K562 (cell line): ENCODE data around the gene MSTN. TPM values are rescaled to one million over a fixed set of nuclear protein-coding genes. Genes with fewer than 3 reads are reported as not detected.
A peak's percentile ranks its signal among the peaks of the same experiment; 100 is the strongest.

Experiments used
- ATAC-seq: fragments of 200-7000 bp; cut with Tn5 transposase; 3 replicates; pipeline ENCODE4 v1.9.1; 2020; ENCODE audit warnings: moderate library complexity
- BruUV-seq: library from RNA; stranded (reverse); fragments of 400-500 nt; replicated peaks from 2 replicates; lab custom pipeline; 2021; lab: Mats Ljungman, UMichigan
- CTCF ChIA-PET: fragments of 300-600 bp; formaldehyde crosslinking; extraction: SDS; loops from one replicate; lab custom pipeline; 2021; ENCODE audit warnings: low intra/inter-chr PET ratio; lab: Yijun Ruan, JAX
- POLR2A ChIA-PET: fragments of 300-600, 350-650 bp; sonication (Branson Sonifier 250); formaldehyde crosslinking; extraction: SDS; loops from one replicate; lab custom pipeline; 2021; ENCODE audit warnings: antibody characterized with exemption, inconsistent platforms; lab: Yijun Ruan, JAX
- DNase-seq, 4 experiments: peaks; one replicate each; pipeline versions ENCODE4 v3.0.0 to v3.0.0-alpha.2; 2011 to 2018; ENCODE audit warnings: low spot score in 3 of 4, mixed read lengths in 3 of 4; ENCODE audit errors: extremely low read depth in 1 of 4
- FAIRE-seq: peaks from 2 replicates; lab custom pipeline; 2011; peaks lifted over from hg19 to GRCh38; lab: Jason Lieb, UNC
- H2AFZ ChIP-seq: 2 replicates; pipeline ENCODE4 v1.6.0; 2011; ENCODE audit warnings: low read depth, low read length, control low read depth, inconsistent platforms
- H3K27ac ChIP-seq: fragments of 200-600 bp; 3 replicates; pipeline ENCODE4 v1.8.0; 2011; ENCODE audit warnings: low read depth, mild to moderate bottlenecking, control low read depth, inconsistent platforms, low read length, moderate library complexity, mixed read lengths; ENCODE audit errors: extremely low read depth
- H3K27me3 ChIP-seq, 2 experiments: fragments of 300-600 bp in 1 of 2; 2 replicates in 1 of 2; 3 replicates in 1 of 2; pipeline versions ENCODE4 v1.6.0 to v1.8.0; 2011; ENCODE audit warnings: inconsistent platforms in 2 of 2, low read length in 2 of 2, mild to moderate bottlenecking in 1 of 2, mixed read lengths in 1 of 2, moderate library complexity in 1 of 2; ENCODE audit not compliant: control insufficient read depth in 2 of 2, insufficient read depth in 2 of 2
- H3K36me3 ChIP-seq: fragments of 300-600 bp; 3 replicates; pipeline ENCODE4 v1.8.0; 2011; ENCODE audit warnings: mild to moderate bottlenecking, low read length, inconsistent platforms; ENCODE audit not compliant: control insufficient read depth, insufficient read depth
- H3K4me1 ChIP-seq, 2 experiments: fragments of 200-600 bp in 1 of 2; replicated peaks in 1 of 2; 2 replicates in 1 of 2; 3 replicates in 1 of 2; pipeline versions ENCODE4 v1.5.1 to v1.8.0; 2011; ENCODE audit warnings: inconsistent platforms in 2 of 2, low read length in 2 of 2, mild to moderate bottlenecking in 1 of 2, mixed read lengths in 1 of 2, moderate library complexity in 1 of 2; ENCODE audit not compliant: control insufficient read depth in 2 of 2, insufficient read depth in 2 of 2
- H3K4me2 ChIP-seq: 2 replicates; pipeline ENCODE4 v1.6.1; 2011; ENCODE audit warnings: low read length, control low read depth, inconsistent platforms, mixed read lengths; ENCODE audit not compliant: insufficient read depth
- H3K4me3 ChIP-seq: fragments of 200-600 bp; sonication (generic), shearing (Covaris generic); 2 replicates; pipeline ENCODE4 v1.5.1; 2016; ENCODE audit warnings: control low read depth, inconsistent platforms
- H3K79me2 ChIP-seq: fragments of 200-600 bp; 3 replicates; pipeline ENCODE4 v1.8.0; 2011; ENCODE audit warnings: low read length, inconsistent platforms; ENCODE audit not compliant: control insufficient read depth, insufficient read depth
- H3K9ac ChIP-seq, 2 experiments: 2 replicates each; pipeline versions ENCODE4 v1.6.0 to v1.6.1; 2011; ENCODE audit warnings: low read depth in 2 of 2, low read length in 2 of 2, control low read depth in 1 of 2, inconsistent platforms in 1 of 2, mild to moderate bottlenecking in 1 of 2, mixed read lengths in 1 of 2; ENCODE audit not compliant: insufficient read depth in 1 of 2
- H3K9me1 ChIP-seq: one replicate; pipeline ENCODE4 v1.6.0; 2011; ENCODE audit warnings: inconsistent platforms, mild to moderate bottlenecking, low read length, moderate library complexity; ENCODE audit not compliant: control insufficient read depth, insufficient read depth
- H3K9me3 ChIP-seq: replicated peaks from 2 replicates; pipeline ENCODE4 v1.5.1; 2011; ENCODE audit warnings: low read depth, low read length, inconsistent platforms; ENCODE audit not compliant: control insufficient read depth, insufficient read depth
- H4K20me1 ChIP-seq: replicated peaks from 2 replicates; pipeline ENCODE4 v1.6.1; 2011; ENCODE audit warnings: low read length, inconsistent platforms, mixed read lengths; ENCODE audit not compliant: control insufficient read depth, insufficient read depth
- CAMTA2 ChIP-seq: fragments of 250-450 bp; sonication (Bioruptor Pico); conservative IDR thresholded peaks from 2 replicates; pipeline ENCODE4 v1.5.1; 2022
- EP300 ChIP-seq: IDR thresholded peaks from 2 replicates; pipeline ENCODE4 v1.6.1; 2012; ENCODE audit warnings: low read length, improper control_type of control experiment
- HEY1 ChIP-seq: fragments of 250-450 bp; sonication (Bioruptor Pico); IDR thresholded peaks from 2 replicates; pipeline ENCODE4 v1.5.0; 2020; ENCODE audit warnings: mild to moderate bottlenecking, moderate library complexity, borderline replicate concordance
- ILF3 ChIP-seq: fragments of 450-650 bp; IDR thresholded peaks from 2 replicates; pipeline ENCODE4 v1.6.1; 2018; ENCODE audit warnings: antibody characterized with exemption, mild to moderate bottlenecking, moderate library complexity, borderline replicate concordance
- MEIS2 ChIP-seq: fragments of 450-650 bp; IDR thresholded peaks from 2 replicates; pipeline ENCODE4 v1.6.1; 2014; ENCODE audit warnings: mild to moderate bottlenecking; ENCODE audit not compliant: partially characterized antibody
- POLR2AphosphoS5 ChIP-seq: IDR thresholded peaks from 2 replicates; pipeline ENCODE4 v1.6.1; 2011; ENCODE audit warnings: mild to moderate bottlenecking, low read depth, low read length, moderate library complexity; ENCODE audit not compliant: control insufficient read depth, insufficient read depth
- RBM34 ChIP-seq: fragments of 200-400 bp; formaldehyde crosslinking; IDR thresholded peaks from 2 replicates; pipeline ENCODE4 v1.6.1; 2018; ENCODE audit warnings: low read length, borderline replicate concordance; ENCODE audit not compliant: insufficient read depth
- RCOR1 ChIP-seq, 2 experiments: IDR thresholded peaks; 2 replicates each; pipeline ENCODE4 v1.6.1; 2012; ENCODE audit warnings: low read depth in 2 of 2, low read length in 2 of 2, borderline replicate concordance in 1 of 2, improper control_type of control experiment in 1 of 2
- RHOXF2B ChIP-seq: fragments of 250-450 bp; sonication (Bioruptor Pico); conservative IDR thresholded peaks from 2 replicates; pipeline ENCODE4 v1.5.1; 2021
- RNF2 ChIP-seq: sonication (generic); IDR thresholded peaks from 2 replicates; pipeline ENCODE4 v1.6.1; 2016
- WGBS: fragments of 100-300 bp; shearing (Covaris generic); methylation state at CpG from one replicate; pipeline ENCODE4 v1.1.6; 2016; ENCODE audit warnings: low coverage, mixed read lengths; ENCODE audit not compliant: insufficient coverage; ENCODE audit errors: missing lambda C conversion rate; 5-methylcytosine and 5-hydroxymethylcytosine counted together
- in situ Hi-C: fragments of 300-500 bp; cut with MboI; formaldehyde crosslinking; loops from 4 replicates; pipeline ENCODE4 v1.15.0; 2018; ENCODE audit warnings: inconsistent platforms, mixed read lengths
- intact Hi-C: fragments of 100-400 bp; cut with micrococcal nuclease; formaldehyde crosslinking; loops from 2 replicates; pipeline ENCODE4 v1.14.2; 2022
- polyA plus RNA-seq, 8 experiments: library from polyadenylated mRNA; depleted of rRNA in 4 of 8; stranded (reverse) in 5 of 8; unstranded in 3 of 8; fragments of >200 nt; fragmentation: Nextera tagmentation in 2 of 8; fragmentation: Illumina TruSeq in 1 of 8; extraction: Ambion mirVana in 2 of 8; extraction: Trizol in 1 of 8; gene quantifications; 2 replicates each; pipeline versions ENCODE4 v1.2.1 to v1.2.3, GENCODE V29; 2011 to 2014; ENCODE audit warnings: inconsistent platforms in 1 of 8, missing spikeins in 1 of 8
- total RNA-seq, 7 experiments: library from RNA; depleted of rRNA in 6 of 7; stranded (reverse); fragments of >200 nt in 6 of 7; fragmentation: Illumina TruSeq in 2 of 7; extraction: Trizol in 2 of 7; gene quantifications; 2 replicates each; pipeline versions ENCODE4 v1.2.1 to v1.2.3, GENCODE V29; 2011 to 2021; ENCODE audit warnings: low replicate concordance in 1 of 7
- TF ChIP-seq, protein P1 (sequence below): sonication (generic); formaldehyde crosslinking; IDR thresholded peaks from 2 replicates; pipeline ENCODE4 v1.8.1; 2023; ENCODE audit warnings: mild to moderate bottlenecking, missing genetic modification reagents
- TF ChIP-seq, protein P2 (sequence below): sonication (generic); formaldehyde crosslinking; IDR thresholded peaks from 2 replicates; pipeline ENCODE4 v1.8.0; 2022; ENCODE audit warnings: mild to moderate bottlenecking, missing genetic modification reagents

The MSTN gene
- total and polyA plus RNA-seq, 9 of the 15 experiments (the other 6 are each of a cell fraction or from before 2014, with no cell fraction given): not detected

GRCh38 chr2:190084704-190085103 is 22.2 kb upstream of the MSTN start:
- H3K79me2 ChIP-seq: no peaks in the 10 kb centered on the region
- H2AFZ ChIP-seq: no peak overlapping the region
- H3K27me3 ChIP-seq: no peaks in the 10 kb centered on the region
- no peak overlapping the region for H3K27ac ChIP-seq
- no TSS peak for BruUV-seq
- ChIA-PET CTCF (no interaction called here), POLR2A (no interaction called here)
- TF ChIP-seq HEY1 (CRISPR knock-in tag): no peak
- no peak for TF ChIP-seq MEIS2
- TF ChIP-seq RNF2: no peak
- TF ChIP-seq, protein P1, sequence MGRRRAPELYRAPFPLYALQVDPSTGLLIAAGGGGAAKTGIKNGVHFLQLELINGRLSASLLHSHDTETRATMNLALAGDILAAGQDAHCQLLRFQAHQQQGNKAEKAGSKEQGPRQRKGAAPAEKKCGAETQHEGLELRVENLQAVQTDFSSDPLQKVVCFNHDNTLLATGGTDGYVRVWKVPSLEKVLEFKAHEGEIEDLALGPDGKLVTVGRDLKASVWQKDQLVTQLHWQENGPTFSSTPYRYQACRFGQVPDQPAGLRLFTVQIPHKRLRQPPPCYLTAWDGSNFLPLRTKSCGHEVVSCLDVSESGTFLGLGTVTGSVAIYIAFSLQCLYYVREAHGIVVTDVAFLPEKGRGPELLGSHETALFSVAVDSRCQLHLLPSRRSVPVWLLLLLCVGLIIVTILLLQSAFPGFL (CRISPR knock-in tag): no peak
- TF ChIP-seq EP300: no peak
- no peak for TF ChIP-seq RBM34
- no peak for TF ChIP-seq RHOXF2B (CRISPR knock-in tag)
- no peak for TF ChIP-seq ILF3
- TF ChIP-seq, protein P2, sequence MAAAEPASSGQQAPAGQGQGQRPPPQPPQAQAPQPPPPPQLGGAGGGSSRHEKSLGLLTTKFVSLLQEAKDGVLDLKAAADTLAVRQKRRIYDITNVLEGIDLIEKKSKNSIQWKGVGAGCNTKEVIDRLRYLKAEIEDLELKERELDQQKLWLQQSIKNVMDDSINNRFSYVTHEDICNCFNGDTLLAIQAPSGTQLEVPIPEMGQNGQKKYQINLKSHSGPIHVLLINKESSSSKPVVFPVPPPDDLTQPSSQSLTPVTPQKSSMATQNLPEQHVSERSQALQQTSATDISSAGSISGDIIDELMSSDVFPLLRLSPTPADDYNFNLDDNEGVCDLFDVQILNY (CRISPR knock-in tag): no peak
- TF ChIP-seq CAMTA2 (CRISPR knock-in tag): no peak
- no peak for TF ChIP-seq POLR2AphosphoS5
- no peak for TF ChIP-seq RCOR1 (IDR thresholded peaks at IDR 0.05; ENCODE audit: borderline replicate concordance in 1 of 2, low read depth in 2 of 2, low read length in 2 of 2)
- no peak overlapping the region for H3K4me2 ChIP-seq
- in situ Hi-C loops (loop anchor here (10.0 kb wide), 2 partner anchors 220 to 420 kb away; no protein-coding TSS in a partner anchor), intact Hi-C loops (loop anchor here (5.0 kb wide), 1 partner anchor 423 kb away; no protein-coding TSS in a partner anchor)
- no peak for FAIRE-seq
- no peak overlapping the region for H3K9ac ChIP-seq
- no peaks in the 10 kb centered on the region for H3K9me1 ChIP-seq
- no peaks in the 10 kb centered on the region for H4K20me1 ChIP-seq
- ATAC-seq: 0 out of 3 replicates have a peak, but pooled peaks have one; percentile 28
- no peaks in the 10 kb centered on the region for H3K9me3 ChIP-seq
- 38% methylated on average over 2 of the region's 2 CpGs for WGBS
- H3K4me1 ChIP-seq: no peaks in the 10 kb centered on the region
- no peak for DNase-seq
- no peaks in the 10 kb centered on the region for H3K36me3 ChIP-seq
- H3K4me3 ChIP-seq: no peak overlapping the region
